Fibroblast of pulmonary artery (primary cell): ENCODE data around the gene MGAT5.

Source experiments
- DNase-seq: peaks from one replicate; pipeline ENCODE4 v3.0.0-alpha.2; 2010; ENCODE audit warnings: low read depth
- H3K4me3 ChIP-seq: replicated peaks from 2 replicates; pipeline ENCODE4 v1.5.1; 2011; ENCODE audit warnings: low read depth, mild to moderate bottlenecking, control low read depth, low read length, moderate library complexity
- CTCF ChIP-seq: IDR thresholded peaks from 2 replicates; pipeline ENCODE4 v1.5.1; 2011; ENCODE audit warnings: mild to moderate bottlenecking, control low read depth, low read length, inconsistent platforms; ENCODE audit errors: missing control alignments

The MGAT5 gene

GRCh38 chr2:134411828-134412638 lies 158.2 kb downstream of the MGAT5 start:
- DNase-seq: peak; percentile 87
- TF ChIP-seq CTCF: peak; percentile 90
- no peak overlapping the region for H3K4me3 ChIP-seq

GRCh38 chr2:134412639-134412999 lies 158.7 kb downstream of the MGAT5 start:
- no peak for DNase-seq
- TF ChIP-seq CTCF: no peak
- H3K4me3 ChIP-seq: no peak overlapping the region

- DNase-seq: no peak
- no peak for TF ChIP-seq CTCF
- no peak overlapping the region for H3K4me3 ChIP-seq
These were observed 159.6 kb downstream of the MGAT5 start for GRCh38 chr2:134413430-134413829.

- H3K4me3 ChIP-seq: no peak overlapping the region
- no peak for TF ChIP-seq CTCF
- no peak for DNase-seq
These were observed 160.0 kb downstream of the MGAT5 start for GRCh38 chr2:134413912-134414311.

GRCh38 chr2:134416018-134416417 lies 162.1 kb downstream of the MGAT5 start:
- no peak for TF ChIP-seq CTCF
- DNase-seq: no peak
- no peak overlapping the region for H3K4me3 ChIP-seq

GRCh38 chr2:134416637-134417036 lies 162.8 kb downstream of the MGAT5 start:
- no peak for TF ChIP-seq CTCF
- H3K4me3 ChIP-seq: no peak overlapping the region
- no peak for DNase-seq
